Stimulated activated naive CD8-positive, alpha-beta T cell treated with anti-CD3 and anti-CD28 coated beads, Interleukin-15, amount 100 ng/mL, for 72 hours (primary cell): Measurements from ENCODE around the gene SLMAP.

Experiments used
- ATAC-seq: fragments of 150-1000 bp; cut with Tn5 transposase; 2 replicates; pipeline ENCODE4 v1.10.0; 2021; ENCODE audit warnings: mild to moderate bottlenecking, moderate library complexity
- DNase-seq, 2 donors: peaks; one replicate each; pipeline ENCODE4 v3.0.0; 2021 to 2022
- H3K27ac Mint-ChIP-seq, 2 donors: one replicate each; pipeline ENCODE4 v1.8.0; 2022; ENCODE audit warnings: mild to moderate bottlenecking in 2 of 2, mixed read lengths in 2 of 2, moderate library complexity in 2 of 2
- H3K27me3 Mint-ChIP-seq: one replicate; pipeline ENCODE4 v1.8.0; 2022; ENCODE audit warnings: mixed read lengths
- H3K4me1 Mint-ChIP-seq: one replicate; pipeline ENCODE4 v1.8.0; 2022; ENCODE audit warnings: mild to moderate bottlenecking, mixed read lengths
- H3K4me3 Mint-ChIP-seq, 2 donors: one replicate each; pipeline ENCODE4 v1.8.0; 2022; ENCODE audit warnings: mild to moderate bottlenecking in 2 of 2, mixed read lengths in 2 of 2, moderate library complexity in 1 of 2
- H3K9me3 Mint-ChIP-seq, 2 donors: one replicate each; pipeline ENCODE4 v1.8.0; 2022; ENCODE audit warnings: mixed read lengths in 2 of 2

The SLMAP gene

GRCh38 chr3:57740027-57740426 lies 16.1 kb upstream of the SLMAP start:
- H3K9me3 Mint-ChIP-seq, result no peaks in the 10 kb centered on the region
- H3K4me1 Mint-ChIP-seq, result no peaks in the 10 kb centered on the region
- H3K27me3 Mint-ChIP-seq, result no peaks in the 10 kb centered on the region
- H3K27ac Mint-ChIP-seq, result no peak overlapping the region
- H3K4me3 Mint-ChIP-seq, result no peak overlapping the region
- DNase-seq (no peak), ATAC-seq (no peak)

DNA sequence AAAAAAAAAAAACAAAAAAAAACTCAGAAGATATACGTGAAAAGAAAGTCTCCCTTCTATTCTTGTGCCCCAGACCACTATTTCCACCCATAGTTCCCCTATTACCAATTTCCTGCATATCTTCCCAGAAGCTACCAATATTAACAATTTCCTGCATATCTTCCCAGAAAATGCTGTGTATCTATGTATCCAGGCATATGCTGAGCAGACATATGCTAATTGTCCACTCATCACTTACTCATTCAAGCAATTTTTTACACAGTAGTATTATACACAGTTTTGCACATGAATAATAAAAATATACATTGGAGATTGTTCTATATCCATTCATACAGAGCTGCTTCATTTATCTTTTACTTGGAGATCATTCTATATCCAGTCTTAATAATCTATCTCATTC lies 12.6 kb upstream of the SLMAP start:
- Mint-ChIP-seq H3K4me1 (no peaks in the 10 kb centered on the region), H3K9me3 (no peaks in the 10 kb centered on the region), H3K4me3 (no peak overlapping the region), H3K27ac (no peak overlapping the region), H3K27me3 (no peaks in the 10 kb centered on the region)
- ATAC-seq (no peak), DNase-seq (no peak)

- Mint-ChIP-seq H3K27me3 (no peaks in the 10 kb centered on the region), H3K4me3 (no peak overlapping the region), H3K9me3 (no peaks in the 10 kb centered on the region), H3K4me1 (no peaks in the 10 kb centered on the region), H3K27ac (no peak overlapping the region)
- ATAC-seq, result no peak
- DNase-seq, result no peak
These were observed 11.0 kb upstream of the SLMAP start for GRCh38 chr3:57745101-57745500.

DNA sequence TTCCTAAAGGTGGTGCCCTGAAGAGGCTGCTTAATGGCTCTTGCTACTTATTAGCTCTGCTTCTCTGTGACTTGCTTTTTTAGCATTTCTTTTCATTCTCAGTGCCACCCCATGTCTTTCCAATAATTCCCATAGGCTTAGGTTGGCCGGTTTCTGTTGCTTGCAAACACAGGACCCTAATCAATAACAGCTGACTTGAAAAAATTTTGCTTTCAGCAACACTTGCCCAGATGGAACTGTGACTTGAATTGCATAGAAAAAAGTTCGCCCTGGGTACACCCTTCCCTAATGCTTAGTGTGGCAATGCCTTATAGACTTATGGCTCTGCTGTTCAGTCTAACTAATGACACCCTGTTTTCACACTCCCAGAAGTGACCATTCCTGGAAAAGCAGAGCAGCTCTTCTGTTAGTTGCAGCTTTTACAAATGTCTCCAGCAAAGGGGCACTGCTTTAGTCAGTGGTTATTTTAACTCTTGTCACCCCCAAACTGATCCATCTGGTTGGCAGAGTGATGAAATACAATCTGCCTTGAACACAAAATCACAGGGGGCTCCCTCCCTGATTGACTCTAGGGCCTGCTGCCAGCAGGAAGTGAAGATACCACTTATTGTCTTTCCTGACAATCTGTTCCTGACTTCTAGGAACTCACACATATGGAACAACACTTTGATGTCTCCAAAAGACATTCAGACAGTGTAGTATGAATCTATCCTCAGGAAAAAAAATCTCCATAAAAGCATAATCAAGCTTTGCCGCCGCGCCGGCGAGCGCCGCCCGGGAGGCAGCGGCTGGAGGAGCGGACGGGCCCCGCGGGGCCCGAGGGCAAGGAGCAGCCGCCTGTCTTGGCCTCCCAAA lies 9.7 kb upstream of the SLMAP start:
- H3K4me1 Mint-ChIP-seq, result no peaks in the 10 kb centered on the region
- no peak overlapping the region for H3K4me3 Mint-ChIP-seq
- peak overlapping the region in 1 of 2 donors; percentile 72 for H3K27ac Mint-ChIP-seq
- no peaks in the 10 kb centered on the region for H3K27me3 Mint-ChIP-seq
- DNase-seq (no peak), ATAC-seq (no peak)
- H3K9me3 Mint-ChIP-seq, result no peaks in the 10 kb centered on the region

DNA sequence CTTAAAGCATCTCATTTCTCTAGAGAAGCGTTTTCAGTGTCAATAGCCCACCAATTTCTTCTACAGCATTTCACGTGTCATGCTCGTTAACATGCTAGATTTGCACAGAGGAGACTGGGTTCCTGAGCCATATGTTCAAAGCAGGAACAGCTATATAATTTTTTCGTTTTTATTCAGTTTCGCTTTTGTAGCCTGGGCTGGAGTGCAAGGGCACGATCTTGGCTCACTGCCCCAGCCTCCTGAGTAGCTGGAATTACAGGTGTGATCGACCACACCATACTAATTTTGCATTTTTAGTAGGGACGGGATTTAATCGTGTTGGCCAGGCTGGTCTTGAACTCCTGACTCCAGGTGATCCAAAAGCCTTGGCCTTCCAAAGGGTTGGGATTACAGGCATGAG lies 6.6 kb upstream of the SLMAP start:
- H3K4me3 Mint-ChIP-seq, result no peak overlapping the region
- peaks cover 2% of the 10 kb centered on the region for H3K4me1 Mint-ChIP-seq
- ATAC-seq (no peak), DNase-seq (no peak)
- no peaks in the 10 kb centered on the region for H3K27me3 Mint-ChIP-seq
- no peaks in the 10 kb centered on the region for H3K9me3 Mint-ChIP-seq
- no peak overlapping the region for H3K27ac Mint-ChIP-seq

DNA sequence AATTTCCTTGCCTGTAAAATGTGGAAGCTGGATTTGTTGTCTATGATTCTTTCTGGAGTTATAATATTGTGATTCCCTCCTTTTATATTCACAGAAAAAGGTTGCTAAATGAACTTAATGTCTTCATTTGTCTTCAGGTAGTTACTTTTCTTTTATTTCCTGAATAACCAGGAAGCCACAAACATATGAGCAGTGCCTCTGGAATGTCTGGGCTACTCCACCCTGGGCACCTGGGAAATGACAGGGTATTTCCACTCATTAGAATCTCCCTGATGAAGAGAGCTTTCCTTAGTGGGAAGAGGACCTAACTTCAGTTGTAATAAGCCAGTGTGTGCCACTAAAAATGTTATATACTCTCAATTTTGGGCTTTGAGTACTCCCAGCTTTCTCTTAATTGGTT lies 3.8 kb upstream of the SLMAP start:
- H3K4me3 Mint-ChIP-seq, result no peak overlapping the region
- H3K27me3 Mint-ChIP-seq, result no peaks in the 10 kb centered on the region
- H3K4me1 Mint-ChIP-seq, result peaks cover 16% of the 10 kb centered on the region
- no peaks in the 10 kb centered on the region for H3K9me3 Mint-ChIP-seq
- no peak overlapping the region for H3K27ac Mint-ChIP-seq
- DNase-seq (no peak), ATAC-seq (no peak)

- DNase-seq, result no peak
- Mint-ChIP-seq H3K27me3 (no peaks in the 10 kb centered on the region), H3K27ac (no peak overlapping the region), H3K4me3 (no peak overlapping the region), H3K9me3 (no peaks in the 10 kb centered on the region), H3K4me1 (peaks cover 23% of the 10 kb centered on the region)
- no peak for ATAC-seq
These were observed 3.1 kb upstream of the SLMAP start for GRCh38 chr3:57753016-57753415.

DNA sequence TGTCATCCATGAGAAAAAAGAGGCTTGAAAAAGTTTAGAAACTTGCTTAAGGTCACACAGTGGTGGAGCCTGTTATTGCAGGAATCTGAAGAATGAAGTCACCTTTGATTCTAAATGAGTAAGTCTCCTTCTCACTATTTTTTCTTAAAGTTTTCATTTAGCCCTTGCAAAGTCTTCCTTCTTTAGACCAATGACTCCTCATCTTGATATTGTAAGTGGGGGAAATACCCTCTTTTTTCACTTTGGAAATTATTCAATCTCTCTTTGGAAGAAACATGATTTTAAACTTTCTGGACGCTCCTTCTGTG lies 787 bp upstream of the SLMAP start:
- Mint-ChIP-seq H3K27me3 (no peaks in the 10 kb centered on the region), H3K4me1 (peaks cover 42% of the 10 kb centered on the region), H3K27ac (peak overlapping the region; percentile 95 to 99), H3K4me3 (peak overlapping the region; percentile 95 to 99), H3K9me3 (no peaks in the 10 kb centered on the region)
- DNase-seq (no peak), ATAC-seq (peak; percentile 24)

- Mint-ChIP-seq H3K27ac (peak overlapping the region; percentile 96 to 99), H3K4me1 (peaks cover 48% of the 10 kb centered on the region), H3K27me3 (no peaks in the 10 kb centered on the region), H3K9me3 (no peaks in the 10 kb centered on the region), H3K4me3 (peak overlapping the region; percentile 97 to 99)
- ATAC-seq (peak; percentile 52), DNase-seq (peak; percentile 46 to 47)
These were observed 656 bp downstream of the SLMAP start for GRCh38 chr3:57756528-57757401.

- ATAC-seq, result no peak
- Mint-ChIP-seq H3K4me1 (peaks cover 55% of the 10 kb centered on the region), H3K9me3 (no peaks in the 10 kb centered on the region)
These were observed 1.7 kb downstream of the SLMAP start for GRCh38 chr3:57757642-57758297.

GRCh38 chr3:57758686-57759085 lies 2.6 kb downstream of the SLMAP start:
- Mint-ChIP-seq H3K27ac (no peak overlapping the region), H3K27me3 (no peaks in the 10 kb centered on the region), H3K9me3 (no peaks in the 10 kb centered on the region), H3K4me3 (peak overlapping the region in 1 of 2 donors; percentile 97), H3K4me1 (peaks cover 64% of the 10 kb centered on the region)
- DNase-seq (no peak), ATAC-seq (no peak)

More at GRCh38 chr3:57757642-57758297, 1.7 kb downstream of the SLMAP start:
- peak overlapping the region; percentile 96 to 98 for H3K27ac Mint-ChIP-seq
- H3K4me3 Mint-ChIP-seq, result peak overlapping the region; percentile 97 to 99
- no peaks in the 10 kb centered on the region for H3K27me3 Mint-ChIP-seq
- DNase-seq, result no peak

GRCh38 chr3:57764794-57765193 lies 8.7 kb downstream of the SLMAP start:
- DNase-seq (no peak), ATAC-seq (no peak)
- no peak overlapping the region for H3K4me3 Mint-ChIP-seq
- no peaks in the 10 kb centered on the region for H3K27me3 Mint-ChIP-seq
- no peaks in the 10 kb centered on the region for H3K9me3 Mint-ChIP-seq
- no peak overlapping the region for H3K27ac Mint-ChIP-seq
- H3K4me1 Mint-ChIP-seq, result peaks cover 64% of the 10 kb centered on the region

DNA sequence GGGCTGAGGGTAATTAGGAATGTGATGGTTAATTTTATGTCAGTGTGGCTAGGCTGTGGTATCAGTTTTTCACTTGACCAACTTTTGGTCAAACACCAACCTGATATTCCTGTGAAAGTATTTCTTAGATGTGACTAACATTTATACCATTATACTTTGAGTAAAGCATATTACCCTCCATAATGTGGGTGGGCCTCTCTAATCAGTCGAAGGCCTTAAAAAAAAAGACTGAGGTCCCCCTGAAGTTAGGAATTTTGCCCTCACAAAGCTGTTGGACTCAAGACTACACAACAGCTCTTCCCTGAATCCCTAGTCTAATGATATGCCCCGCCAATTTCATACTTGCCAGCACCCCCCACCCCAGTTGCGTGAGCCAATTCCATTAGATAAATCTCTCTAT lies 12.5 kb downstream of the SLMAP start:
- ATAC-seq (no peak), DNase-seq (no peak)
- no peaks in the 10 kb centered on the region for H3K9me3 Mint-ChIP-seq
- H3K27me3 Mint-ChIP-seq, result no peaks in the 10 kb centered on the region
- H3K4me1 Mint-ChIP-seq, result peaks cover 45% of the 10 kb centered on the region
- H3K27ac Mint-ChIP-seq, result no peak overlapping the region
- no peak overlapping the region for H3K4me3 Mint-ChIP-seq

DNA sequence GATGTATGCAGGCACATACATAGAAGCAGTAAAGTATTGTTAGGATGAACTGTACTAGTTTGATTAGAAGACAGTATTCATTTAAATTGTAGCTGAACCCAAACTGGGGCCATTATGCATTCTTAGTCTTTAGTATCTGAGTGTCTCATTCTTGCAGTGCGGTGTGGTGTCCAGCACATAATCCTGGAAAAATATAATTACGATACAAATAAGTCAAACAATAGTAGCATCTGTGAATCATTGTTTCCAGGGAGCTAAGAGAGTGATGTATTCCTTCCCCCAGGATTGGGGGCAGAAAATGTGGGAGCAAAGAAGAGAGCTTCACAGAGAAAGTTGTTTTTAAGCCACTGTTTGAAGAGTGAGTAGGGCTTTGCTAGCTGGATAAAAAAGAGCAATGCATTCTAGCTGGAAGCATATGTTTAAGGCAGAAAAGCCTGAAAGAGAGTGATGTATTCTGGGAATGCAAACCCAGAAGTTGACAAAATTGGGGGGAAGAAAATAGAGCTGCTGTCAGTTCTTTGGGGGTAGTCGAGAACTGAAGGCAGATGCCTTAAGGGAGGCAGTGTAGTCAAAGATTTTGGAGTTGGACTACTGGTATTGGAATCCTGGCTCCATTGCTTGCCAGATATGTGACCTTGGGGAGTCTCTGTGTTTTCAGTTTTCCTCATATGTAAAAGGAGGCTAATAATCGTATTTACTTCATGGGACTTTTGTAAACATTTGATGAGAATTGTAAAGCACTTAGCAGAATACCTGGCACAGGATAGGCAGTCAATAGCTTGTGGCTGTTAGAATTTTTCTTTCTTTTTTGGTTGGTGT lies 14.1 kb downstream of the SLMAP start:
- no peak overlapping the region for H3K4me3 Mint-ChIP-seq
- no peaks in the 10 kb centered on the region for H3K27me3 Mint-ChIP-seq
- H3K27ac Mint-ChIP-seq, result no peak overlapping the region
- H3K4me1 Mint-ChIP-seq, result peaks cover 29% of the 10 kb centered on the region
- DNase-seq (no peak), ATAC-seq (no peak)
- H3K9me3 Mint-ChIP-seq, result no peaks in the 10 kb centered on the region

- H3K4me1 Mint-ChIP-seq, result peaks cover 20% of the 10 kb centered on the region
These were observed 16.1 kb downstream of the SLMAP start for GRCh38 chr3:57772251-57772650.

More at GRCh38 chr3:57772251-57772650, 16.1 kb downstream of the SLMAP start:
- no peak for ATAC-seq
- Mint-ChIP-seq H3K9me3 (no peaks in the 10 kb centered on the region), H3K4me3 (no peak overlapping the region), H3K27me3 (no peaks in the 10 kb centered on the region), H3K27ac (no peak overlapping the region)
- no peak for DNase-seq
